Measurements from ENCODE around the gene ADPRH. TPM values are rescaled to one million over a fixed set of nuclear protein-coding genes. Genes with fewer than 3 reads are reported as not detected.
"Not testable (repeated sequence)": the region's sequence is repeated elsewhere in the genome, so short reads cannot be mapped to it uniquely, and the experiment has no call there.

ADPRH gene
- total RNA-seq, 4 donors from 2014 or later = 10.4 to 17.8 (median 14.1) TPM

GRCh38 chr3:119543147-119543546 is 36.1 kb upstream of the ADPRH start:
- Histone ChIP-seq H3K27ac (replicated peaks in 1 of 4) (no peak overlapping the region), H3K9me3 (no peaks in the 10 kb centered on the region), H3K27me3 (no peaks in the 10 kb centered on the region), H3K4me1 (no peaks in the 10 kb centered on the region), H3K36me3 (no peaks in the 10 kb centered on the region), H3K4me3 (no peak overlapping the region)
- 95% methylated on average over 7 of the region's 7 CpGs for WGBS
- intact Hi-C loops (cut with DNase I) = no loop called here
- TF ChIP-seq POLR2AphosphoS5 (IDR thresholded peaks at IDR 0.05) = no peak
- TF ChIP-seq CTCF (IDR thresholded peaks at IDR 0.05) = no peak
- TF ChIP-seq EP300 (IDR thresholded peaks at IDR 0.05) = no peak
- no peak for TF ChIP-seq POLR2A (IDR thresholded peaks at IDR 0.05; ENCODE audit: low read depth)
- no peak for DNase-seq (ENCODE audit: extremely low spot score)

- no peak overlapping the region for H3K4me3 ChIP-seq
- H3K9me3 ChIP-seq = no peaks in the 10 kb centered on the region
- intact Hi-C loops (cut with DNase I) = no loop called here
- WGBS = 81% methylated on average over 1 of the region's 1 CpG
- H3K27me3 ChIP-seq = no peaks in the 10 kb centered on the region
- H3K27ac ChIP-seq (replicated peaks in 1 of 4) = no peak overlapping the region
- TF ChIP-seq POLR2A (IDR thresholded peaks at IDR 0.05; ENCODE audit: low read depth) (no peak), EP300 (IDR thresholded peaks at IDR 0.05) (no peak), CTCF (IDR thresholded peaks at IDR 0.05) (no peak), POLR2AphosphoS5 (IDR thresholded peaks at IDR 0.05) (no peak)
- H3K4me1 ChIP-seq = no peaks in the 10 kb centered on the region
- no peak for DNase-seq (ENCODE audit: extremely low spot score)
- no peaks in the 10 kb centered on the region for H3K36me3 ChIP-seq
Measured at GRCh38 chr3:119547227-119547626, 32.1 kb upstream of the ADPRH start.

- Histone ChIP-seq H3K36me3 (no peaks in the 10 kb centered on the region), H3K9me3 (no peaks in the 10 kb centered on the region), H3K27ac (replicated peaks in 1 of 4) (no peak overlapping the region), H3K27me3 (no peaks in the 10 kb centered on the region), H3K4me1 (no peaks in the 10 kb centered on the region), H3K4me3 (no peak overlapping the region)
- no peak for DNase-seq (ENCODE audit: extremely low spot score)
- TF ChIP-seq POLR2A (IDR thresholded peaks at IDR 0.05; ENCODE audit: low read depth) (no peak), POLR2AphosphoS5 (IDR thresholded peaks at IDR 0.05) (no peak), EP300 (IDR thresholded peaks at IDR 0.05) (no peak), CTCF (IDR thresholded peaks at IDR 0.05) (no peak)
- intact Hi-C loops (cut with DNase I) = no loop called here
- WGBS = 50% methylated on average over 3 of the region's 3 CpGs
Measured at GRCh38 chr3:119548341-119548740, 31.0 kb upstream of the ADPRH start.

GRCh38 chr3:119550192-119550910 is 28.9 kb upstream of the ADPRH start:
- Histone ChIP-seq H3K36me3 (no peaks in the 10 kb centered on the region), H3K27me3 (no peaks in the 10 kb centered on the region), H3K27ac (replicated peaks in 1 of 4) (no peak overlapping the region), H3K4me3 (no peak overlapping the region), H3K9me3 (no peaks in the 10 kb centered on the region), H3K4me1 (no peaks in the 10 kb centered on the region)
- no peak for TF ChIP-seq POLR2A (IDR thresholded peaks at IDR 0.05; ENCODE audit: low read depth)
- TF ChIP-seq CTCF (IDR thresholded peaks at IDR 0.05) = no peak
- no peak for TF ChIP-seq EP300 (IDR thresholded peaks at IDR 0.05)
- no peak for TF ChIP-seq POLR2AphosphoS5 (IDR thresholded peaks at IDR 0.05)
- DNase-seq (ENCODE audit: extremely low spot score) = no peak
- intact Hi-C loops (cut with DNase I) = no loop called here
- 96% methylated on average over 9 of the region's 9 CpGs for WGBS

- no peak for DNase-seq (ENCODE audit: extremely low spot score)
- intact Hi-C loops (cut with DNase I) = no loop called here
- no peaks in the 10 kb centered on the region for H3K36me3 ChIP-seq
- no peak overlapping the region for H3K4me3 ChIP-seq
- no peaks in the 10 kb centered on the region for H3K4me1 ChIP-seq
- no peak for TF ChIP-seq CTCF (IDR thresholded peaks at IDR 0.05)
- TF ChIP-seq POLR2AphosphoS5 (IDR thresholded peaks at IDR 0.05) = no peak
- no peak for TF ChIP-seq POLR2A (IDR thresholded peaks at IDR 0.05; ENCODE audit: low read depth)
- TF ChIP-seq EP300 (IDR thresholded peaks at IDR 0.05) = no peak
- H3K9me3 ChIP-seq = no peaks in the 10 kb centered on the region
- WGBS = 90% methylated on average over 5 of the region's 5 CpGs
- no peak overlapping the region for H3K27ac ChIP-seq (replicated peaks in 1 of 4)
- no peaks in the 10 kb centered on the region for H3K27me3 ChIP-seq
Measured at GRCh38 chr3:119551598-119551997, 27.7 kb upstream of the ADPRH start.

GRCh38 chr3:119552928-119553327 is 26.4 kb upstream of the ADPRH start:
- H3K9me3 ChIP-seq; H3K27ac ChIP-seq (replicated peaks in 1 of 4); H3K27me3 ChIP-seq; H3K4me3 ChIP-seq; intact Hi-C loops (cut with DNase I); DNase-seq (ENCODE audit: extremely low spot score); H3K36me3 ChIP-seq; H3K4me1 ChIP-seq: not testable (repeated sequence)
- 94% methylated on average over 6 of the region's 6 CpGs for WGBS

All from esophagus muscularis mucosa (tissue), 4 donors.